ENCODE data around the gene CITED4.

The CITED4 gene

GRCh38 chr1:40887012-40887378 is 24.8 kb upstream of the CITED4 start:
- 80 to 89% methylated on average over 1 of the region's 1 CpG for WGBS, 2 experiments
- Histone ChIP-seq H3K36me3 (ENCODE audit: control insufficient read depth, insufficient read depth, low read length) (no peaks in the 10 kb centered on the region), H3K4me1 (ENCODE audit: control insufficient read depth, insufficient read depth, low read length) (peaks cover 3% of the 10 kb centered on the region), H3K27me3 (ENCODE audit: control insufficient read depth, insufficient read depth, low read length, poor library complexity, severe bottlenecking) (peaks cover 29% of the 10 kb centered on the region), H3K4me3 (ENCODE audit: insufficient read depth, low read depth, low read length) (no peak overlapping the region), H3K9me3 (ENCODE audit: control insufficient read depth, low read length) (no peaks in the 10 kb centered on the region), H3K27ac (ENCODE audit: insufficient read depth, low read depth, low read length, poor library complexity, severe bottlenecking) (no peak overlapping the region)

- Histone ChIP-seq H3K4me1 (ENCODE audit: control insufficient read depth, insufficient read depth, low read length) (peaks cover 3% of the 10 kb centered on the region), H3K27me3 (ENCODE audit: control insufficient read depth, insufficient read depth, low read length, poor library complexity, severe bottlenecking) (peaks cover 29% of the 10 kb centered on the region), H3K9me3 (ENCODE audit: control insufficient read depth, low read length) (no peaks in the 10 kb centered on the region), H3K36me3 (ENCODE audit: control insufficient read depth, insufficient read depth, low read length) (no peaks in the 10 kb centered on the region), H3K27ac (ENCODE audit: insufficient read depth, low read depth, low read length, poor library complexity, severe bottlenecking) (no peak overlapping the region), H3K4me3 (ENCODE audit: insufficient read depth, low read depth, low read length) (no peak overlapping the region)
- WGBS, 2 experiments = 80 to 83% methylated on average over 7 of the region's 7 CpGs
These were observed 24.3 kb upstream of the CITED4 start for GRCh38 chr1:40886318-40887011.

- peaks cover 29% of the 10 kb centered on the region for H3K27me3 ChIP-seq (ENCODE audit: control insufficient read depth, insufficient read depth, low read length, poor library complexity, severe bottlenecking)
- no peaks in the 10 kb centered on the region for H3K9me3 ChIP-seq (ENCODE audit: control insufficient read depth, low read length)
- no peak overlapping the region for H3K27ac ChIP-seq (ENCODE audit: insufficient read depth, low read depth, low read length, poor library complexity, severe bottlenecking)
- H3K36me3 ChIP-seq (ENCODE audit: control insufficient read depth, insufficient read depth, low read length) = no peaks in the 10 kb centered on the region
- WGBS, 2 experiments = 37 to 40% methylated on average over 72 to 73 of the region's 73 CpGs
- peaks cover 3% of the 10 kb centered on the region for H3K4me1 ChIP-seq (ENCODE audit: control insufficient read depth, insufficient read depth, low read length)
- H3K4me3 ChIP-seq (ENCODE audit: insufficient read depth, low read depth, low read length) = peak overlapping the region; percentile 21
These were observed 22.1 kb upstream of the CITED4 start for GRCh38 chr1:40884055-40884795.

DNA sequence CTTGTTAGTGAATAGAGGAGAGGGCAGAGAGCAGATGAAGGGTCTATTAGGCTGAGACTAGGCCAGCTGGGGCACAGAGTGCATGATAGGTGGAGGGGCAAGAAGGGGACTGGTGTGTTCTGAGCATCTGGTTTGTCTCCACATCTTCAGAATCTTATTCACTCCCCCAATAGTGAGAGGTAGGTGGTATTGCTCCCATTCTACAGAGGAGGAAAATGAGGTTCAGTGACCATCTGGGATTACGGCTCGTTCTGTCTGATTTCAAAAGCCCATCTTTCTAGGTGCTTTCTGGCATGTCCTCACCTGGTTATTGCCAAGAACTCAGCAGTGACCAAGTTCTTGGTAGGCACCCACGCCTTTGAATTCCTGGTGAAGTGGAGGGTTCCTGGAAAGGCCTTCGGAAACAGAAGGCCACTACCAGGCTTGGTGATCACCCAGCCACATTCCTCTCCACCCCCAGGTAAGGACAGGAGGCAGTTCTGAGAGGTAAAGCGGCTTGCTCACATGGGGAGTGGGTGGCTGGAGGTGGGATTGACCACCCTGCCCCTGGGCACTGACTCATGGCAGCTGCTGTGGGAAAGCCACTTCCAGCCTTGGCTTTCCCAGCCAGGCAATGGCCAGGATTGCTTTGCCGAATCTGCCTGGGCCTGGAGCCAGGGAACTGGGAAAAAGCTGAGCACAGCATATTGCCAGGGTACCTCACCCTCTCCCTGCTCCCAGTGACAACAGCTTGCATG is 18.8 kb upstream of the CITED4 start:
- no peaks in the 10 kb centered on the region for H3K36me3 ChIP-seq (ENCODE audit: control insufficient read depth, insufficient read depth, low read length)

GRCh38 chr1:40879482-40880175 is 17.5 kb upstream of the CITED4 start:
- Histone ChIP-seq H3K9me3 (ENCODE audit: control insufficient read depth, low read length) (no peaks in the 10 kb centered on the region), H3K4me3 (ENCODE audit: insufficient read depth, low read depth, low read length) (no peak overlapping the region), H3K27me3 (ENCODE audit: control insufficient read depth, insufficient read depth, low read length, poor library complexity, severe bottlenecking) (peaks cover 18% of the 10 kb centered on the region), H3K36me3 (ENCODE audit: control insufficient read depth, insufficient read depth, low read length) (no peaks in the 10 kb centered on the region), H3K4me1 (ENCODE audit: control insufficient read depth, insufficient read depth, low read length) (peaks cover 3% of the 10 kb centered on the region), H3K27ac (ENCODE audit: insufficient read depth, low read depth, low read length, poor library complexity, severe bottlenecking) (no peak overlapping the region)
- 87 to 92% methylated on average over 11 of the region's 11 CpGs for WGBS, 2 experiments

More for the DNA sequence above, 18.8 kb upstream of the CITED4 start:
- Histone ChIP-seq H3K27me3 (ENCODE audit: control insufficient read depth, insufficient read depth, low read length, poor library complexity, severe bottlenecking) (peaks cover 27% of the 10 kb centered on the region), H3K4me1 (ENCODE audit: control insufficient read depth, insufficient read depth, low read length) (peaks cover 3% of the 10 kb centered on the region), H3K27ac (ENCODE audit: insufficient read depth, low read depth, low read length, poor library complexity, severe bottlenecking) (no peak overlapping the region), H3K9me3 (ENCODE audit: control insufficient read depth, low read length) (no peaks in the 10 kb centered on the region), H3K4me3 (ENCODE audit: insufficient read depth, low read depth, low read length) (no peak overlapping the region)
- 78 to 80% methylated on average over 6 of the region's 6 CpGs for WGBS, 2 experiments

- Histone ChIP-seq H3K9me3 (ENCODE audit: control insufficient read depth, low read length) (no peaks in the 10 kb centered on the region), H3K4me1 (ENCODE audit: control insufficient read depth, insufficient read depth, low read length) (no peaks in the 10 kb centered on the region), H3K27me3 (ENCODE audit: control insufficient read depth, insufficient read depth, low read length, poor library complexity, severe bottlenecking) (peaks cover 10% of the 10 kb centered on the region), H3K27ac (ENCODE audit: insufficient read depth, low read depth, low read length, poor library complexity, severe bottlenecking) (no peak overlapping the region), H3K36me3 (ENCODE audit: control insufficient read depth, insufficient read depth, low read length) (no peaks in the 10 kb centered on the region), H3K4me3 (ENCODE audit: insufficient read depth, low read depth, low read length) (no peak overlapping the region)
- WGBS, 2 experiments = 93 to 95% methylated on average over 2 of the region's 2 CpGs
These were observed 16.7 kb upstream of the CITED4 start for GRCh38 chr1:40878906-40879305.

- 59 to 65% methylated on average over 4 of the region's 4 CpGs for WGBS, 2 experiments
- H3K36me3 ChIP-seq (ENCODE audit: control insufficient read depth, insufficient read depth, low read length) = no peaks in the 10 kb centered on the region
- H3K4me1 ChIP-seq (ENCODE audit: control insufficient read depth, insufficient read depth, low read length) = no peaks in the 10 kb centered on the region
- no peak overlapping the region for H3K4me3 ChIP-seq (ENCODE audit: insufficient read depth, low read depth, low read length)
- H3K27ac ChIP-seq (ENCODE audit: insufficient read depth, low read depth, low read length, poor library complexity, severe bottlenecking) = no peak overlapping the region
- no peaks in the 10 kb centered on the region for H3K9me3 ChIP-seq (ENCODE audit: control insufficient read depth, low read length)
- H3K27me3 ChIP-seq (ENCODE audit: control insufficient read depth, insufficient read depth, low read length, poor library complexity, severe bottlenecking) = no peaks in the 10 kb centered on the region
These were observed 15.5 kb upstream of the CITED4 start for GRCh38 chr1:40877698-40878097.

DNA sequence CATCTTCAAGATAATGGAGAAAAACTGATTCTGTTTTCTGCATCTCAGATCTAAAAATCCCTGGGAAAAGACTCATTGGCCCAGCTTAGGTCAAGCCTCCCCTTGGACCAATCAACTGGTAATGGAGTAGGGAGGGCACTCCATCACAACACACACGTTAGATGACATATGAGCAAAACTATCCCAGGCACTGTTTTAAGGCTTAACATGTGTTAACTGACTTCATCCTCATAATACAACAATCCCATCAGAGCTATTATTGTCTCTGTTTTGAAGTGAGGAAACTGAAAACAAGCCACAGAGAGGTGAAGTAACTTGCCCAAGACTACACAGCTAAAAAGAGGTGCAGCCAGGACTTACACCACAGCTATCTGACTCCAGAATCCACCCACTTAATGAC is 14.7 kb upstream of the CITED4 start:
- H3K36me3 ChIP-seq (ENCODE audit: control insufficient read depth, insufficient read depth, low read length) = no peaks in the 10 kb centered on the region
- no peak overlapping the region for H3K4me3 ChIP-seq (ENCODE audit: insufficient read depth, low read depth, low read length)
- H3K9me3 ChIP-seq (ENCODE audit: control insufficient read depth, low read length) = no peaks in the 10 kb centered on the region
- no peaks in the 10 kb centered on the region for H3K4me1 ChIP-seq (ENCODE audit: control insufficient read depth, insufficient read depth, low read length)
- no peaks in the 10 kb centered on the region for H3K27me3 ChIP-seq (ENCODE audit: control insufficient read depth, insufficient read depth, low read length, poor library complexity, severe bottlenecking)
- H3K27ac ChIP-seq (ENCODE audit: insufficient read depth, low read depth, low read length, poor library complexity, severe bottlenecking) = no peak overlapping the region
- 95 to 100% methylated on average over 1 of the region's 1 CpG for WGBS, 2 experiments

- Histone ChIP-seq H3K27ac (ENCODE audit: insufficient read depth, low read depth, low read length, poor library complexity, severe bottlenecking) (no peak overlapping the region), H3K36me3 (ENCODE audit: control insufficient read depth, insufficient read depth, low read length) (no peaks in the 10 kb centered on the region), H3K9me3 (ENCODE audit: control insufficient read depth, low read length) (no peaks in the 10 kb centered on the region), H3K4me1 (ENCODE audit: control insufficient read depth, insufficient read depth, low read length) (no peaks in the 10 kb centered on the region), H3K4me3 (ENCODE audit: insufficient read depth, low read depth, low read length) (no peak overlapping the region), H3K27me3 (ENCODE audit: control insufficient read depth, insufficient read depth, low read length, poor library complexity, severe bottlenecking) (no peaks in the 10 kb centered on the region)
- 91 to 96% methylated on average over 2 of the region's 2 CpGs for WGBS, 2 experiments
These were observed 14.2 kb upstream of the CITED4 start for GRCh38 chr1:40876436-40876761.

Measured in ectodermal cell (in vitro differentiated cells).